GM23338 (cell line): ENCODE results near the gene TBC1D2B. TPM values are rescaled to one million over a fixed set of nuclear protein-coding genes. Genes with fewer than 3 reads are reported as not detected.

ENCODE experiments used
- CREB1 ChIP-seq: fragments of 250-450 bp; sonication (Bioruptor Pico); IDR thresholded peaks from 2 replicates; pipeline ENCODE4 v1.5.0; 2020; ENCODE audit warnings: low read depth, mild to moderate bottlenecking, moderate library complexity
- ETS1 ChIP-seq: IDR thresholded peaks from 2 replicates; pipeline ENCODE4 v1.6.1; 2016; ENCODE audit warnings: antibody characterized with exemption
- NANOG ChIP-seq: IDR thresholded peaks from 2 replicates; pipeline ENCODE4 v1.6.1; 2016; ENCODE audit warnings: antibody characterized with exemption, borderline replicate concordance
- POLR2AphosphoS5 ChIP-seq: IDR thresholded peaks from 2 replicates; pipeline ENCODE4 v1.6.1; 2016; ENCODE audit warnings: antibody characterized with exemption, low read depth
- REST ChIP-seq: IDR thresholded peaks from one replicate; pipeline ENCODE4 v1.6.1; 2018; ENCODE audit warnings: antibody characterized with exemption; ENCODE audit not compliant: unreplicated experiment
- ZNF114 ChIP-seq: fragments of 250-450 bp; sonication (Bioruptor Pico); IDR thresholded peaks from 2 replicates; pipeline ENCODE4 v1.5.0; 2020; ENCODE audit warnings: mild to moderate bottlenecking, moderate library complexity
- ZNF462 ChIP-seq: fragments of 250-450 bp; sonication (Bioruptor Pico); IDR thresholded peaks from 2 replicates; pipeline ENCODE4 v1.5.0; 2020; ENCODE audit warnings: mild to moderate bottlenecking, moderate library complexity
- polyA plus RNA-seq: library from polyadenylated mRNA; unstranded; fragments of >200 nt; fragmentation: Nextera tagmentation; extraction: Ambion mirVana; gene quantifications from 2 replicates; pipeline ENCODE4 v1.2.1, GENCODE V29; 2016
- total RNA-seq: library from RNA; depleted of rRNA; stranded (reverse); fragments of >200 nt; shearing (Covaris generic); gene quantifications from 2 replicates; pipeline ENCODE4 v1.2.3, GENCODE V29; 2014

Gene TBC1D2B
- total and polyA plus RNA-seq, 2 experiments from 2014 or later, result 3.6 to 17.8 TPM

GRCh38 chr15:78032671-78033070 is 44.8 kb downstream of the TBC1D2B start (continued):
- TF ChIP-seq ZNF462, result no peak
- TF ChIP-seq CREB1 (CRISPR knock-in tag), result no peak
- TF ChIP-seq ETS1, result no peak
- no peak for TF ChIP-seq ZNF114 (CRISPR knock-in tag)
- TF ChIP-seq POLR2AphosphoS5, result no peak
- TF ChIP-seq REST, result no peak
- TF ChIP-seq NANOG, result no peak
